ENCODE measurements around the gene GALNT2.

The GALNT2 gene

DNA sequence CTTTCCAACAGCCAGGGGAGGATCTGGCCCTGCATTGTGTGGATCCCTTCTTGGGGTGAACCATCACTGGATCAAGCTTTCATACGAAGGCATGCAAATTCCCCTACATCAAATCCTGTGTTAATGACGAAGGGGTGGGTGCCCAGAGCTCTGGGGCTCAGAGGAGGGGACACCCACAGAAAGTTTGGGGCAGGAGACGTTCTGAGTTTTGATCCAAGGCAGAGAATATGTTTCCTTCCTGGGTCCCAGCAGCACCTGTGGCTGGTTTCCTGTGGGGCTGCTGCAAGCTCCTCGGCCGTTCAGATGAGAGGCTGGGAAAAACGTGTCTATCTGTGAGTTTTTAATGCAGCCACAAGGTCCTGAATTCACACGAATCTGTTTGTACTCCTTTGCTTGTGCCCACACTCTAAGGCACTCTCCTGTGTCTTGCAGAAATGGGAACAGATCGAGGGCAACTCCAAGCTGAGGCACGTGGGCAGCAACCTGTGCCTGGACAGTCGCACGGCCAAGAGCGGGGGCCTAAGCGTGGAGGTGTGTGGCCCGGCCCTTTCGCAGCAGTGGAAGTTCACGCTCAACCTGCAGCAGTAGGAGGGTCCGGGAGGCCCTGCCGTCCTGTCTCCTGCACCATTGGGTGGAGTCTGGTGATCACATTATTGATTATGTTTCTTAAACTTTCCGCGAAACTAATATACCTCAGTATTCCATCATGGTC lies 212.0 kb downstream of the GALNT2 start:
- DNase-seq (ENCODE audit: low spot score): no peak

DNA sequence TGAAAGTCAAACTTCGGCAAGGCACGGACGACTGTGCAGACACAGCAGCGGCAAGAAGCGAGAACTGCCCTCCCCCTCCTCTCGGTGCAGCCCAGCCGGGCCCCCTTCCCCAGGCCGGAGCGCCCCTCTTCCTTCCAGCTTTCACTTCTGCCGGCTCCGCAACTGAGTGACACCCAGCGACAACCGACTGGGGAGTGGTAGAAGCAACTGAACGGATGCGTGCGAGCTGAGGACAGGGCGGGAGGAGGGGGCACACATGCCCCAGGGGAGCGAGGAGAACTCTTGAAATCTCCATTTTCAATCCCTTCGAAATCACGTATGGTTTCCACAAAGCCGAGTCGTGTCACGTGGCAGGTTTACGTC lies 212.5 kb downstream of the GALNT2 start:
- no peak for DNase-seq (ENCODE audit: low spot score)

DNA sequence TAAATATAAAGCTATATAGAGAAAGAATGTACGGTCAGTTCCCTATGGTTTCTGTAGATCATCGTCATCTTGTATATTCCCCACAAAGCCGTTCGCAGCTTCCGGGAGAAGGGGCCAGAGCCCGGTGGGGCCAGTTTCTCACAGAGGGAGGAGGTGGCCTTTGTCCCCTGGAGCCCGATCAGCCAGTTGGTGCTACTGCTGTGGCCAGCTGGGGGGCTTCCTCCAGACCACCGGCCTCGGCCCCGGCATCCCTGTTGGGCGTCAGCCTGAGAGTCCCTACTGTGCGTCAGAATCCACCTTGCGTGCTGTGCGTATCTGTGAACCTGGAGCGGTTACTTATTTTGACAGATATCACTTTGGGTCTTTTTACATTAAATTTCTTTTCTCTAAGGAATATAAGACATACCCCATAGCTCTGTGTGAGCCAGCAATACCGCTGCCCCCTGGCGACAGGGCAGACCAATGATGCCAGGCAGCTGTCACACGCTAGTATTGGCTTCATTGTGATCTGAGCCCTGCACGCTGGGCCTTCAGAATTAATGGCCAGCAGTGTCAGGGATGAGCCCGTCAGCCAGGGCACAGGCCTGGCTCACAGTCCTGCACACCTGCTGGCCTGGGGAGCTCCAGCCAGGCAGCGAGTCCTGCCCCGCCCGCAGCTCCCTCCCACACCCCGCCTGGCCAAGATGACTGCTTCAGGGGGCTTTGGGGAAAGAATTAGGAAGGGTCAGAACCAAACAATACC lies 213.2 kb downstream of the GALNT2 start:
- DNase-seq (ENCODE audit: low spot score): peak; percentile 37

DNA sequence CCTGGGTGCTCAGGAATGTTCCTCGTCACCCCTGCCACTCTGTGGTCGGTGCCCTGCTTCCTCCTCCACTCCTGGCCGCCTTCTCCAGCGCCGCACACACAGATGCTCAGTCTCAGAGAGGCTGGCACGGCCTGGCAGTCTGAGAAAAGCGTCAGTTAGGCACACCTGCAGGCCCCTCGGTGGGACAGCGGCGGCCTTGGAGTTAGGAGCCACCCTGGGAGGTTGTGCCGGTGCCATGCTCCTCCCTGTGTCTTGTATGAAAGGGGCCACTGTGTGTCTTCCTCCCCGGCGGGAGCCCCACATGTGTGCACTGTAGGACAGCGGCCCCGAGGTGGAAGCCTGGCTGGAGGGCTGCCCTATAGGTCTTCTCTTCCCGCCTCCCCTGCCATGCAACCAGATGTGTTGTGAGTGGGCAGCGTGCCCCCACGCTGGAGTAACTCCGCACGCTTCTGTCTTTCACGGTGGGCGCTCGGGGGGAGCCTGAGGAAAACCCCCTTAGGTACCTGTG lies 213.9 kb downstream of the GALNT2 start:
- DNase-seq (ENCODE audit: low spot score): no peak

DNA sequence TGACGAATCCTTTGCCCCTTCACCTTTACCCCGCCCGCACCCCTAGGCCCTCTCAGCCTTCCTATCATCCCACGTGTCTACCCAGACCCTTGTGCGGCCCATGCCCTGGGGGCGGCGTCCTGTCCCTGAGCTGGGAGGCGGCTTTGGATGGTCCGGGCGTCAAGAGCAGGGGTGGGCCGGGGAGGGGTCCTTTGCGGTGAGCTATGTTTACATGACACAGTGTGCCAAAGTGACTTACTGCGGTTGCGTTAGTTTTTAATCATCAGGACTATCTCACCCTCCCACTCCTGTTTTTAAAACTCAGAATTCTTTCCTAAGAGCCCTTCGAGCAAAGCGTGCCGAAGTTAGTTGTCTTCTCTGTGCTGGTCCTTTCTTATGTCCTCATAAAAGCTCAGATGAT lies 214.5 kb downstream of the GALNT2 start:
- no peak for DNase-seq (ENCODE audit: low spot score)

DNA sequence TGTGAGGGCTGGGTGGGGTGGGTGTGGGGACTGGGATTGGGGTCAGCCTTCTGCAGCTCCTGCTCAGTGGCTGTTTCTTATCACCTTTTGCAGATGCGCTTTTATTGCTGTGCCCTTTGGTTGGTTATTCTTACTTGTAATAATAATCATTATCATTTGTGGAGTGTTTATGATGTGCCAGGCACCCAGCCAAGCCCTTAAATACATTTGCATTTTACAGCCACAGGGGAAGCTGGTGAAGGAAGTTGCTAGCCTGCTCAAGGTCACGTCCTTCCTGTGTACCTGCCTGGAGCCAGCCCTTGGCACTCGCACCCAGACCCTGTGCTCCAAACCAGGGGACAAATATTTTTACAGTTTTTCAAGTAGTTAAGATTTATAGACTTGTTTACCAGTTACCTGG lies 215.1 kb downstream of the GALNT2 start:
- peak; percentile 71 for DNase-seq (ENCODE audit: low spot score)

DNA sequence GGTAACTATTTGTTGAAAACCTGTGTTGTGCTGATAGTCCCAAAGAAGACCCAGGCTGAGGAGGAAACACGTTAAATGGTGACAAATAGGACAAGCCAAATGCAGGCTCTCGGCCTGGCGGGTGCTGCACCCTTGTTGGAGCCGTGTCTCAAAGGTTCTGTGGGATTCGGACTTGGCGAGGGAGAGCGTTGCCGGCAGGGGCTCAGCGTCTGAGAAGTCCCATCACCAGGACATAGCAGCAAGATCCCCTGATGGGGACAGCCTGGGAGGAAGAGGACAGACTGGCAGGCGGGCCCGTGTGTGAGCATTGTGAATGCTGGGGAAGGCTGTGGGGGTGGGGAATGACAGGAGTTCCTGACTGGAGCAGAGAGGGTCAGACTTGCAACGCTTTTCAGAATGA lies 216.6 kb downstream of the GALNT2 start:
- DNase-seq (ENCODE audit: low spot score): no peak

DNA sequence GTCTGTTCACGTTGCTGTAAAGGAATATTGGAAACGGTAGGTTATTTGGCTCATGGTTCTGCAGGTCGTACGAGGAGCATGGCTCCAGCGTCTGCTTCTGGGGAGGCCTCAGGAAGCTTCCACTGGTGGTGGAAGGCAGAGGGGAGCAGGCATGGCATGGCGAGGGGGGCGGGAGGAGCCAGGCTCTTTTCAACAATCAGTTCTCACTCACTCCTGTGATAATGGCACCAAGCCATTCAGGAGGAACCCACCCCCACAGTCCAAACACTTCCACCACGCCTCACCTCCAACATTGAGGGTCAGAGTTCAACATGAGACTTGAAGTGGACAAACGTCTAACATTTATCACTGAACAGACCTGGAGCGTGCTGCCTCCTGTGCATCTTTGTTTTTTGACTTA lies 217.9 kb downstream of the GALNT2 start:
- DNase-seq (ENCODE audit: low spot score): no peak

DNA sequence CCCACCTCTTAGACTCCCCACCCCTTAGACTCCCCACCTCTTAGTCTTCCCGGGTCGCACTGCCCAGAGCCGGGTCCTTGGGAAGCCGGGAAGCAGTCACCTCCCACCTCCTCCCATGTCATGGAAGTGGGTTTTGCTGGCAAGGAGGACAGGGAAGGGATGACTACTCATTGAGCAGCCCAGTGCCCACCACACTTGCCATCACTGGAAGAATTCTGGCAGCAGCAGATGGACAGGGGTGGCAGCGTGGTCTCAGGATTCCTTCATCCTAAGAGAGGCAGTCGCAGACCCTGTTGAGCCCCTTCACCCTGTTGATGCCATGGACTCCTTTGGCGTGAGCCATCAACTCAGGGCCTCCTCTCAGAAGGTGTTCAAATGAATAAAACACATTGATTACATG lies 218.3 kb downstream of the GALNT2 start:
- DNase-seq (ENCODE audit: low spot score): no peak

DNA sequence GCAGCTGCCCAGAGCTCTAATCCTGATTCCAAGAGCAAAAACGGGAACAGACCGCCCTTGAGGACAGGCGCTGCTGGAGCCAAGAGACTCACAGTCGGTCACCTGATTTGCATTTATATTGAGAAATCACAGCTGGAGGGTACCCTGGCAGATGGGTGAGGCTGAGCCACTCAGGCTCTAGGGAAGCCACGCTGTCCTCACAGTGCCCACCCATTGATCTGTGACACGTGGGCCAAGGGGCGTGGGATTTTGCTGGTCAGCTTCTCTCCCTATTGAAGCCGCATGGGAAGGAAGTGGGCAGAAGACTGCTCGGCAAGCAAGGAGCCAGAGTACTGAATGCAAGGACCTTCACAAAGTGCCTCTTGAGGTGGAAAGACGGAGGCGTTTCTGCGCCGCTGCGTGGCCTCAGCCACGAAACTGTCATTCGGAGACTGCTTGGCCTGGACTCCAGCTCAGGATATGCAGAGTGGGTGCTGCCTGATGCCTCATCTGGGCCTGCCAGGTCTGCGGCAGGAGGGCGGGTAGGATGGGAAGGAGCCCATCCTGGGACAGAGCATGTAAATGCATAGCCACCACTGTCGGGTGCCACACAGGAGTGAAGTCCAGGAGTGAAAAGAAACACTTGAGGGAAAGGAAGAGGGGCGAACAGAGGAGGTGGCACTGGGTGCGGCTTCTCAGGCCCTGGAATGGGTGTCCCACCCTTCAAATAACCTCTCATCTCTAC lies 219.3 kb downstream of the GALNT2 start:
- DNase-seq (ENCODE audit: low spot score): no peak

DNA sequence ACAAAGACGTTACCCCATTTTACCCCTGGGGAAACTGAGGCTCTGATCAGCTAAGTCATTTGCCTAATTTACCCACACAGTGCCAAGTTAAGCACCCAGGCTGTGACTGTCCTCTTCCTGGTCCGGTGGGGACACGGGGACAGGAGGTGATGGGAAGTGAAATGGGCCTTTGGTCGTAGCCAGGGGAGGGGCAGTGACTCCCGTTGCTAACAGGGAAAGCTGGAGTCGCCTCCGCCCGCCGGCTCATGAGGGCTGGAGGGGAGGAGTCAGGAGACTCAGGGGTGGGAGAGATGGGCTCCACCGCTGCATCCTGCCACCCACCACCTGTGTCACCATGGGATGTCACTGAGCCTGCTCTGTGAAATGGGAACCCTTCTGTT lies 219.8 kb downstream of the GALNT2 start:
- DNase-seq (ENCODE audit: low spot score): no peak

DNA sequence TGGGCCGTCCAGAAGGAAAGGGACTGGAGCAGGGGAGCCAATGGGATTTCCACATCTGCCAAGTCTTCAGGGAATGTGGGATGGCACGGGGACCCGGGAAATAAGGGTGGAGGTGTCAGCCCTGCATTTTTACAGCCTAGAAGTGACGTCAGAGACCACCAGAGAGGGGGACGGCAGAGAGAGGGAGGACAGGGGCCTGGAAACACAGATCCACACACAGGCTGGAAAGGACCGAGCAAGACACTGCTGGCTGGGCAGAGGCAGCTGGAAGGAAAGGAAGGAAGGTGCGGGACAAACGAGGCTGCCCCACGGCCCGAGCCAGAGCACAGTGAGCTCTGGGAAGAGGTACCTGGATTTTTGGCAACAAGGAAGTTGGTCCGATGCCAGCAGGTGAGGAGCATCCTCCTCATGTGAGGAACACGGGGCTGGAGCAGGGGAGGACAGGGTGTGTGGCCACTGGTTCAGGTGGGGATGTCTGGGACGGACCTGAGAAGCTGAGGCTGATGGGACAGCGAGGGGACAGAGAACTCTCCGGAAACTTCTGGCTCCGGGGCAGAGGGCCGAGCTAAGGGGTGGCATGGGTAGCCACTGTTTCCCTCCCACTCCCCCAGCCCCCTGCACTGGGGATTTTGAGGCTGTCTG lies 220.8 kb downstream of the GALNT2 start:
- DNase-seq (ENCODE audit: low spot score): no peak

DNA sequence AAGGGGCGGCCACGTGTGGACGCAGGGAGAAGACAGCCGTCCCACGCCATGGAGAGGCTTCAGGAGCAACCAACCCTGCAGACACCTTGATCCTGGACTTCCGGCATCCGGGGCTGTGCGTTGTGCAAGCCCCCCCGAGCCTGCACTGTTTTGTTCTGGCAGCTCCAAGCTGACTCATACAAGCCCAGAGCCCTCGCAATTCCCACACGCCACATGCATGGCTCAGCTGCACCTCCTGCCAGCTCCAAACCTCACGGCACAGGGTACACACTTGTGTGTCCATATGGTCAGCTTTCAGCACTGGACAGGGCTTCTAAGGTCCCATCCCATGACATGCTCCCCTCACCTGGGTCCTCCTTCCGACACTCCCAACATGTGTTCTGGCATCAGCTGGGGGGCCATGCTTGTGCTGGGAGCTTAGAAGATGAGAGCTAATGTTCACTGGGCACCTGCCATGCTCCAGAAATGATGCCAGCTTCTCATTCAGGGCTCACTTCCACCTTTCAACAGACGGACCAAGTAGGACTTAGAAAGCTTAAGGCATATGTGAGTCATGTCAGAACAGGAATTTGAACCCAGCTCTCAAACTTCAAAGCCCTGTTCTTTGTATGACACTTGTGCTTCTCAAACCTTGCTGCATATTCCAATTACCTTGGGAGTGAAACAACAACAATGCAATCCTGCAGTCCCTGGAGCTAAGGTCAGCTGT lies 221.8 kb downstream of the GALNT2 start:
- DNase-seq (ENCODE audit: low spot score): no peak

DNA sequence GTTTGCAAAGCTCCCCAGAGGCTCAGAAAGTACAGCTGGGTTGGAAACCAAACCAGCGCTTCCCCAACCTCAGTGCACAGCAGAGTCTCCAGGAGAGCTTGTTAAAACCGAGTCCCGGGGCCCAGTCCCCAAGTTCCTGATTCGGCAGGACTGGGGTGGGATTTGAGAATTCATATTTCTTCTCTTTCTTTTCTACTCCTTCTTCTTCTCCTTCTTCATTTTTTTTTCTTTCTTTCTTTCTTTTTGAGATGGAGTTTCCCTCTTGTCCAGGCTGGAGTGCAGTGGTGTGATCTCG lies 222.3 kb downstream of the GALNT2 start:
- DNase-seq (ENCODE audit: low spot score): no peak

DNA sequence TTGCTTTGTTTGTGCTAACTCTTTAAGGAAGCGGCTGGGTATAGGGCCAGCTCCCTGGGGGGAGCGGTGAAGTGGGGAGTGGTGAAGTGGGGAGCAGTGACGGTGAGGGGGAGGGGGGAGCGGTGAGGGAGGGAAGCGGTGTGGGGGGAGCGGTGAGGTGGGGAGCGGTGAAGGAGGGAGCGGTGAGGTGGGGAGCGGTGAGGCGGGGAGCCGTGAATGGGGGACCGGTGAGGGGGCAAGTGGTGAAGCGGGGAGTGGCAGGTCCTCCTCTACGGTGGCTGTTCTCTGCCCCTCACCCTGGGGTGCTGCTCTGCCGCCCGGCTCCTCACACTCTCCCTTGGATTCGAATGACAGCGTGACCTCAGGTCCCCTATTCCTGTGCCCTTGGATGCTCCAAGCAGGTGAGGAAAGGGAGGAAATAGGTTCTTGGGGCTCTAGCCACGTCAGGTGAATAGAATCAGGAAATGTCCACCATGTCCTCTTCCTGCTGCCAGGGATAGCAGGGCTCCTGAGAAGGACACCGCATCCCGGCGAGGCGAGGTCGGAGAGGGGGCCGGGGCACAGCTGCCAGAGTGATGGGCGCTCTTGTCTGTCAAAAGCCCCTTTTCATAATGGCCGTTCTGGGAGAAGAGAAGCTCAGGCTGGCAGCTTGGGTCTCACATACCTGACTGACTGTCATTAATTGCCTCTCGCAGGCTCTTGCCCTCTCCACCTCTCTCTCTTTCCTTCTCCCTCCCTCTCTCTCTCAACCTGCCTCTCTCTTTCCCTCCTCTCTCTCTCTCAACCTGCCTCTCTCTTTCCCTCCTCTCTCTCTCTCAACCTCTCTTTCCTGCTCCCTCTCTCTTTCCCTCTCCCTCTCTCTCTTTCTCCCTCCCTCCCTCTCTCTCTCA lies 224.9 kb downstream of the GALNT2 start:
- DNase-seq (ENCODE audit: low spot score): no peak

DNA sequence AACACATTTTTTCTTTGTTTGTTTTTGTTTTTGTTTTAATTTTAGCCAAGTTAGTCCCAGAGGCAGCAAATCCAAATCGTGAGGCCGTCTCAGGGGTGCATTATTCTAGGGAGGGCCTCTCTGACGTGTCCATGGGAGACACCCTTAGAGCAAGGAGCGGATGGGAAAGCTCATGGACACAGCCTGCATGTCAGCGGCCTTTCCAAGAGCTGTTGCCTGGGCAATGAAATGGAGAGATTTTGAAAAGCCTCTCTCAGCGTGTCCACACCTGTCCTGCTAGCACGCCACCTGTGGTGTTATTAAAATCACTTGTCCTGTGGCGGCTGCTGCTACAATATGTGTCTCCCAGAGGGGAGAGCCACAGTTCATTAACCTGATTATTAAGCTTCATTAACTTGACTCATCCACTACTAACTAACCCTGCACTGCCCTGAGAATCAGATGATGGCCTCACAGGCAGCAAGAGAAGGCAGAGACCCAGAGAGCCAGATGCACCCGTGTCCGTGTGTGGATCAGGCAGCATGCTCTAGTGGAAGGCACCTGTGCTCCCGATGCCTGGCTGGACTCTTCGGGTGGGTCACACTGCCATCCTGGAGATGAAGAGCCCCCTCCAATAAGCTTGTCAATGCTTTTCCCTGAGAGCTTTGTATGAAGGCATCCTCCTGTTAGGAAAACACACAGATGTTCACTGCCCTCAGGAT lies 225.8 kb downstream of the GALNT2 start:
- no peak for DNase-seq (ENCODE audit: low spot score)

DNA sequence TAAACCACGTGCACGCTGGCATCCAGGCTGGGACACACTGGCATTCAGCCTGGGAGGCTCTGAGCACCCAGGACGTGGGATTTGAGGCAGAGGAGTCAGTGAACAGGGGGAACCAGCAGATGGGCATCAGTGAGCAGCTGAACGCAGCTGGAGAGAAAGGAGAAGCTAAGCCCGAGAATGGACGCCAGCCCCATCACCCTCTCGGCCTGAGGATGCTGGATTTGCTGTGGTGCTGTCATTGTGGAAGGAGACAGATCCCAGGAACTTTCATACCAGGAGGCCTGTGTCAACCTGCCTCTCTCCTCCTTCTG lies 226.3 kb downstream of the GALNT2 start:
- DNase-seq (ENCODE audit: low spot score): no peak

DNA sequence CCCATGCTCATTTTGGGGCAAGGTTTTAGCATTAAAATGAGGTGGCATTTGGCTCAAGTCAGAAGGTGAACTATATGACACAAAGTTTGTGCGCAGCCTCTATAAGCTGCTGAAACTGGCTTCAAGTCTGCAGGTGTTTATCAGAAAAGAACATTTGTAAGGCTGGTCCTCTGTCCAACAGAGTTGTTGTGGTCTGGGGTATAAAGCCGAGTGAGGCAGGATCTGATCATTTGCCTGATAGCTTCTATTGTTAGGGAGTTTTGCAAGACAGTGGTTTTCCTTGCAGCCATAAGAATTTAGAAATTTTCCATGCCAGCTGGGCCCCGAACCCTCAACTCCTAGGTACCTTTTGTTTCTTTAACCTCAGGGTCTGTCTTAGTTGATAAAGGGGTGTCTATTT lies 228.3 kb downstream of the GALNT2 start:
- no peak for DNase-seq (ENCODE audit: low spot score)

DNA sequence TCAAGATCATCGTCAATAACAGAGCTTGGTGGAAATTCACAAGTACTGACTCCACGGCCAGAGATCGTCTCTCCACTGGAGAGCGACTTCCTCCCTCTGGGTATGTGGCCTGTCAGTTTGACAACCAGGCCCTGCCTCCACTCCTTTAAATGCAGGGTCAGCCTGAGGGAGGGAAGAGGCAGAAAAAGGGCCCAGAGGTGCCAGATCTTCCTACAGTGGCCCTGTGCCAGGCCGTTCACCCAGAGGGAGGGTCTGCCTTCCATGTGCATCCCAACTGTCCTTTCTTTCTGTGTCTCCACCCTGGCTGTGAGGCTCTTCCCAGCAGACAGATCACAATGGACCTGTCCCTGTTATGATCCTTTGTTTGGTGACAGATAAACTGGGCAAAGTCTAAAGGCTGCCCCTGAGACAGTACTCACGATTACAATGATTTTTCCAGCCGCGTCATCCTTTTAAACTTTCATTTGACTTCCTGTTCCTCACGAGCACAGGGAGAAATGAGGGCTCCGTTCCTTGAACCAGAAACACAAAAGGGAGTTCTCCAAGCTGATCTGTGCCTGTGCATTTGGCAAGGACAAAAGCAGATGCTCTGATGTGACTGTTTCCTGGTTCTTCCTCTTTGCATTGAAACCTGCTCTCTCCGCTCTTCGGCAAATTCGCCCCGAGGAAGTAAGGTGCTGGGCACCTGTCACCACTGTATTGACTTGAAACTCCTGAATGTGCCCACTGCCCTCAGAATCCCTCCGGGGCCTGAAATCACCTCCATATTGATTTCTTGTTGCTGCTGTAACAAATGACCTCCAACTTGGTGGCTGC lies 232.4 kb downstream of the GALNT2 start:
- no peak for DNase-seq (ENCODE audit: low spot score)

Data from hematopoietic multipotent progenitor cell treated with erythropoietin and hydrocortisone succinate and interleukin-3 and kit ligand, for 15 days (in vitro differentiated cells).